ENCODE measurements around the gene FOLR3. TPM values are rescaled to one million over a fixed set of nuclear protein-coding genes. Genes with fewer than 3 reads are reported as not detected.

The FOLR3 gene
- total and polyA plus RNA-seq, 2 donors (not counting 1 experiment from before 2014, with no cell fraction given): 0.99 to 1.4 TPM

GRCh38 chr11:72122607-72123006, 12.9 kb upstream of the FOLR3 start:
- no peaks in the 10 kb centered on the region for H3K79me2 ChIP-seq (ENCODE audit: control insufficient read depth, insufficient read depth, low read length)
- no peak for DNase-seq (ENCODE audit: low read depth in 2 of 2)
- H3K4me2 ChIP-seq (ENCODE audit: extremely low read depth, insufficient read depth, low read length): no peak overlapping the region
- H3K27me3 ChIP-seq (ENCODE audit: control insufficient read depth, insufficient read depth, low read length): no peaks in the 10 kb centered on the region
- no peak overlapping the region for H3K9ac ChIP-seq (ENCODE audit: insufficient read depth, low read length)
- no peak overlapping the region for H2AFZ ChIP-seq (ENCODE audit: low read length)
- H3K4me1 ChIP-seq (ENCODE audit: control insufficient read depth, extremely low read depth, insufficient read depth, low read length): no peaks in the 10 kb centered on the region
- H3K27ac ChIP-seq (ENCODE audit: insufficient read depth, low read length): no peak overlapping the region
- H4K20me1 ChIP-seq (ENCODE audit: control insufficient read depth, extremely low read depth, insufficient read depth, low read length): no peaks in the 10 kb centered on the region
- TF ChIP-seq EZH2 (IDR thresholded peaks at IDR 0.05; ENCODE audit: low read length, missing control alignments) (no peak), CTCF (conservative IDR thresholded peaks at IDR 0.05 in 1 of 2, IDR thresholded peaks at IDR 0.05 in 1 of 2; ENCODE audit: low read depth in 1 of 2, low read length in 2 of 2) (no peak)
- H3K9me3 ChIP-seq (ENCODE audit: control insufficient read depth, insufficient read depth, low read depth, low read length): no peaks in the 10 kb centered on the region
- H3K36me3 ChIP-seq (ENCODE audit: control insufficient read depth, insufficient read depth, low read length): no peaks in the 10 kb centered on the region
- no peak overlapping the region for H3K4me3 ChIP-seq (replicated peaks in 1 of 4; ENCODE audit: control extremely low read depth in 1 of 4, insufficient read depth in 1 of 4, low read depth in 3 of 4, low read length in 4 of 4)

- TF ChIP-seq CTCF (conservative IDR thresholded peaks at IDR 0.05 in 1 of 2, IDR thresholded peaks at IDR 0.05 in 1 of 2; ENCODE audit: low read depth in 1 of 2, low read length in 2 of 2): no peak
- no peak overlapping the region for H3K4me3 ChIP-seq (replicated peaks in 1 of 4; ENCODE audit: control extremely low read depth in 1 of 4, insufficient read depth in 1 of 4, low read depth in 3 of 4, low read length in 4 of 4)
- H3K27ac ChIP-seq (ENCODE audit: insufficient read depth, low read length): no peak overlapping the region
- peak in 1 of 2 donors; percentile 28 for DNase-seq (ENCODE audit: low read depth in 2 of 2)
- H3K36me3 ChIP-seq (ENCODE audit: control insufficient read depth, insufficient read depth, low read length): no peaks in the 10 kb centered on the region
- H2AFZ ChIP-seq (ENCODE audit: low read length): no peak overlapping the region
- no peaks in the 10 kb centered on the region for H4K20me1 ChIP-seq (ENCODE audit: control insufficient read depth, extremely low read depth, insufficient read depth, low read length)
- no peaks in the 10 kb centered on the region for H3K9me3 ChIP-seq (ENCODE audit: control insufficient read depth, insufficient read depth, low read depth, low read length)
- H3K27me3 ChIP-seq (ENCODE audit: control insufficient read depth, insufficient read depth, low read length): no peaks in the 10 kb centered on the region
- H3K9ac ChIP-seq (ENCODE audit: insufficient read depth, low read length): no peak overlapping the region
- H3K4me2 ChIP-seq (ENCODE audit: extremely low read depth, insufficient read depth, low read length): no peak overlapping the region
- H3K4me1 ChIP-seq (ENCODE audit: control insufficient read depth, extremely low read depth, insufficient read depth, low read length): no peaks in the 10 kb centered on the region
- no peaks in the 10 kb centered on the region for H3K79me2 ChIP-seq (ENCODE audit: control insufficient read depth, insufficient read depth, low read length)
Observed at GRCh38 chr11:72123117-72123653, 12.3 kb upstream of the FOLR3 start.

- H3K27ac ChIP-seq (ENCODE audit: insufficient read depth, low read length): no peak overlapping the region
Observed at GRCh38 chr11:72124046-72124445, 11.5 kb upstream of the FOLR3 start.

More at GRCh38 chr11:72124046-72124445, 11.5 kb upstream of the FOLR3 start:
- Histone ChIP-seq H3K4me3 (replicated peaks in 1 of 4; ENCODE audit: control extremely low read depth in 1 of 4, insufficient read depth in 1 of 4, low read depth in 3 of 4, low read length in 4 of 4) (no peak overlapping the region), H3K79me2 (ENCODE audit: control insufficient read depth, insufficient read depth, low read length) (no peaks in the 10 kb centered on the region), H3K36me3 (ENCODE audit: control insufficient read depth, insufficient read depth, low read length) (no peaks in the 10 kb centered on the region), H2AFZ (ENCODE audit: low read length) (no peak overlapping the region), H3K9me3 (ENCODE audit: control insufficient read depth, insufficient read depth, low read depth, low read length) (no peaks in the 10 kb centered on the region), H3K4me2 (ENCODE audit: extremely low read depth, insufficient read depth, low read length) (no peak overlapping the region), H4K20me1 (ENCODE audit: control insufficient read depth, extremely low read depth, insufficient read depth, low read length) (no peaks in the 10 kb centered on the region), H3K27me3 (ENCODE audit: control insufficient read depth, insufficient read depth, low read length) (no peaks in the 10 kb centered on the region), H3K4me1 (ENCODE audit: control insufficient read depth, extremely low read depth, insufficient read depth, low read length) (no peaks in the 10 kb centered on the region), H3K9ac (ENCODE audit: insufficient read depth, low read length) (no peak overlapping the region)
- no peak for DNase-seq (ENCODE audit: low read depth in 2 of 2)
- TF ChIP-seq EZH2 (IDR thresholded peaks at IDR 0.05; ENCODE audit: low read length, missing control alignments) (no peak), CTCF (conservative IDR thresholded peaks at IDR 0.05 in 1 of 2, IDR thresholded peaks at IDR 0.05 in 1 of 2; ENCODE audit: low read depth in 1 of 2, low read length in 2 of 2) (no peak)

Measured in fibroblast of lung (primary cell).